ENCODE results near the gene PDGFD.

The PDGFD gene

DNA sequence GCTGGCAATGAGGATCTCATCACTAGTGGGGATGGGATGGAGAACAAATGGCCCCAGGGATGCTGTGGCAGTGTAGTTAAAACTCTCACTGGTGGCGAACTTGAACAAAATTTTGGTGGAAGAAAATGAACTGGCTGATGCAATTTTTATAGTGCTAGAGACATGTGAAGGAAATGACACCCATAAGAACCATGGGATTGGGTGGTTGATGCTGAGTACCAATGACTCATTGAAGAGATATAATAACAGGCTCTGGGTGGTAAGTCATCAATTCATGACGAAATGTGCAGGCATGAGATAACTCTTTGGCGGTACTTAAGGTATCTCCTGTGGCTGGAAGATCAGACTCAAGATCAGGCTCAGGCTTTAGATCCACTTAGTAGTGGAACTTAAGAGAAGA lies 300.4 kb downstream of the PDGFD start:
- POLR2A ChIA-PET = no interaction called here
- CTCF ChIA-PET = no interaction called here
- DNase-seq (ENCODE audit: extremely low spot score) = no peak
- TF ChIP-seq SP1 (IDR thresholded peaks at IDR 0.05) (no peak), FOXM1 (IDR thresholded peaks at IDR 0.05; ENCODE audit: borderline replicate concordance) (no peak), FOXK2 (IDR thresholded peaks at IDR 0.05) (no peak), ZNF384 (IDR thresholded peaks at IDR 0.05) (no peak), ARNT (IDR thresholded peaks at IDR 0.05) (no peak), LEF1 (IDR thresholded peaks at IDR 0.05; ENCODE audit: borderline replicate concordance) (no peak), CTBP1 (IDR thresholded peaks at IDR 0.05; ENCODE audit: borderline replicate concordance) (no peak), NFRKB (IDR thresholded peaks at IDR 0.05) (no peak), FOXA1 (IDR thresholded peaks at IDR 0.05) (no peak), BHLHE40 (IDR thresholded peaks at IDR 0.05; ENCODE audit: borderline replicate concordance) (no peak), ELF4 (IDR thresholded peaks at IDR 0.05) (no peak), HDGF (IDR thresholded peaks at IDR 0.05; ENCODE audit: borderline replicate concordance) (no peak)
- TF ChIP-seq, protein P1, sequence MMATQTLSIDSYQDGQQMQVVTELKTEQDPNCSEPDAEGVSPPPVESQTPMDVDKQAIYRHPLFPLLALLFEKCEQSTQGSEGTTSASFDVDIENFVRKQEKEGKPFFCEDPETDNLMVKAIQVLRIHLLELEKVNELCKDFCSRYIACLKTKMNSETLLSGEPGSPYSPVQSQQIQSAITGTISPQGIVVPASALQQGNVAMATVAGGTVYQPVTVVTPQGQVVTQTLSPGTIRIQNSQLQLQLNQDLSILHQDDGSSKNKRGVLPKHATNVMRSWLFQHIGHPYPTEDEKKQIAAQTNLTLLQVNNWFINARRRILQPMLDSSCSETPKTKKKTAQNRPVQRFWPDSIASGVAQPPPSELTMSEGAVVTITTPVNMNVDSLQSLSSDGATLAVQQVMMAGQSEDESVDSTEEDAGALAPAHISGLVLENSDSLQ (IDR thresholded peaks at IDR 0.05) = no peak

DNA sequence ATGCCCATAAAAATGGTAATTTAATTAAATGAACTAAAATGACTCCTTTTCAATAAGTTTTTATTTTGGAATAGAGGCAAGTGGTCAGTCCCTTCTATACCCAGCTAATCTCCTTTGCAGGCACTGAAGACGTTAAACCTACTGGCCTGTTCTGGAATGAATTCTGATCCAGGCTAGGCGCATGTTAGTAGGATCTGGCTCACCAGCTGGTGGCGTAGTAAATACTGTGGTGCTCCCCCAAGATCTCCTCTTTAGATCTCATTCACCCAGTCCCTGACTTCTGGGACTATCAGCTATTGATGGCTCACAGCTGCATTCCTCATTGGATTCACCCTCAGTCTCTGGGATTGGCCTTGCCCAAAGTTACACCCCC lies 301.2 kb downstream of the PDGFD start:
- ChIA-PET CTCF (no interaction called here), POLR2A (no interaction called here)
- DNase-seq (ENCODE audit: extremely low spot score) = no peak
- TF ChIP-seq ARNT (IDR thresholded peaks at IDR 0.05) (no peak), ELF4 (IDR thresholded peaks at IDR 0.05) (no peak), CTBP1 (IDR thresholded peaks at IDR 0.05; ENCODE audit: borderline replicate concordance) (no peak), FOXA1 (IDR thresholded peaks at IDR 0.05) (no peak), SUZ12 (IDR thresholded peaks at IDR 0.05) (no peak), FOXM1 (IDR thresholded peaks at IDR 0.05; ENCODE audit: borderline replicate concordance) (no peak), TARDBP (IDR thresholded peaks at IDR 0.05) (no peak), SP1 (IDR thresholded peaks at IDR 0.05) (no peak)

DNA sequence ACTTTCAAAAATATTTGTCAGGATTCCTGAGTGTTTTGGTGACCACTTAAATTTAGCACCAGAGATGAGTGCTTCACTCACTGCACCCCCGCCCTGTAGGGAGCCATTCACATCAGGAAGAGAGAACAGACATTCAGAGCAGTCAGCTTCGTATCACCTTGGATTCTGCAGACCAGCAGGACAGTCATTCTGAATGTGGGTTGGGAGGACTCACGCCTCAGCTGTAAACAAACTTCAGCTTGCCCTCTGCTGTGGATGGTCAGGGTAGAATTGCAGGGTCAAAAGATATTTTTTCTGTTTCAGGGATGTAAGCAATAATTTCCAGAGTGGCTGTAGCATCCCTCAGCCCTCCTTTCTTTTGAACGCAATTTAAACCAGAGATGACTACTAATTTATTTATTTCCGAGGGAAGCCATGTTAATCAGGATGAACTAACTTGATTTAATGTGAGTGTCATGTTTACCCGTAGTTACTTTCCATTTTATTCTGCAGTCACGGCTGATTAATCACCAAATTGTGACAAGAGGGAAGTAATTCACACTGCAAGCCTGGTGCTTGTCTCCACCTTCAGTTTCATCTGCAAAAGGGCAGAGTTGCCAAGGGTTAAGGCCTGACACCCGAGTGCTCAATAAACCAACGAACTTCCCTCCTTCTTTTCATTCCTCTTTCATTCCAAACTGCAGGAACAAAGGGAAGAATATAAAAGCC lies 301.7 kb downstream of the PDGFD start:
- no peak for TF ChIP-seq TARDBP (IDR thresholded peaks at IDR 0.05)
- no peak for TF ChIP-seq FOXA1 (IDR thresholded peaks at IDR 0.05)
- TF ChIP-seq, protein P1 (IDR thresholded peaks at IDR 0.05) = no peak
- no peak for TF ChIP-seq ELF4 (IDR thresholded peaks at IDR 0.05)
- TF ChIP-seq BHLHE40 (IDR thresholded peaks at IDR 0.05; ENCODE audit: borderline replicate concordance) = no peak
- no peak for TF ChIP-seq LEF1 (IDR thresholded peaks at IDR 0.05; ENCODE audit: borderline replicate concordance)
- no peak for TF ChIP-seq L3MBTL2 (conservative IDR thresholded peaks at IDR 0.05)
- TF ChIP-seq ZNF384 (IDR thresholded peaks at IDR 0.05) = no peak
- no peak for TF ChIP-seq FOXK2 (IDR thresholded peaks at IDR 0.05)
- TF ChIP-seq HDGF (IDR thresholded peaks at IDR 0.05; ENCODE audit: borderline replicate concordance) = no peak
- TF ChIP-seq ARNT (IDR thresholded peaks at IDR 0.05) = no peak
- no peak for TF ChIP-seq SUZ12 (IDR thresholded peaks at IDR 0.05)
- no peak for TF ChIP-seq SP1 (IDR thresholded peaks at IDR 0.05)
- TF ChIP-seq CTBP1 (IDR thresholded peaks at IDR 0.05; ENCODE audit: borderline replicate concordance) = no peak
- TF ChIP-seq NFRKB (IDR thresholded peaks at IDR 0.05) = no peak
- no peak for TF ChIP-seq FOXM1 (IDR thresholded peaks at IDR 0.05; ENCODE audit: borderline replicate concordance)
- ChIA-PET CTCF (no interaction called here), POLR2A (no interaction called here)
- no peak for DNase-seq (ENCODE audit: extremely low spot score)
